Keratinocyte (primary cell): ENCODE results near the gene INSRR. TPM values are rescaled to one million over a fixed set of nuclear protein-coding genes. Genes with fewer than 3 reads are reported as not detected.

ENCODE experiments used
- DNase-seq: peaks from one replicate; pipeline ENCODE4 v3.0.0-alpha.2; 2011; ENCODE audit warnings: low read depth, missing footprints, low spot score
- FAIRE-seq: peaks from 2 replicates; lab custom pipeline; 2011; peaks lifted over from hg19 to GRCh38; lab: Jason Lieb, UNC
- H2AFZ ChIP-seq: 2 replicates; pipeline ENCODE4 v1.6.0; 2012; ENCODE audit warnings: low read length, control low read depth, inconsistent platforms; ENCODE audit not compliant: control insufficient read depth
- H3K27ac ChIP-seq: 2 replicates; pipeline ENCODE4 v1.5.1; 2011; ENCODE audit warnings: low read length; ENCODE audit not compliant: control insufficient read depth, insufficient read depth
- H3K27me3 ChIP-seq: 3 replicates; pipeline ENCODE4 v1.6.0; 2011; ENCODE audit warnings: low read length; ENCODE audit not compliant: control insufficient read depth, insufficient read depth; ENCODE audit errors: extremely low read depth
- H3K36me3 ChIP-seq, 2 experiments: 2 replicates in 1 of 2; 3 replicates in 1 of 2; pipeline ENCODE4 v1.5.1; 2011; ENCODE audit warnings: low read length in 2 of 2, mild to moderate bottlenecking in 1 of 2; ENCODE audit not compliant: control insufficient read depth in 2 of 2, insufficient read depth in 2 of 2; ENCODE audit errors: extremely low read depth in 1 of 2
- H3K4me1 ChIP-seq: 3 replicates; pipeline ENCODE4 v1.5.1; 2011; ENCODE audit warnings: low read length; ENCODE audit not compliant: control insufficient read depth, insufficient read depth; ENCODE audit errors: extremely low read depth
- H3K4me2 ChIP-seq: 3 replicates; pipeline ENCODE4 v1.6.0; 2011; ENCODE audit warnings: low read depth, low read length; ENCODE audit not compliant: control insufficient read depth, insufficient read depth; ENCODE audit errors: extremely low read depth
- H3K4me3 ChIP-seq, 3 experiments: fragments of 200-600 bp in 1 of 3; sonication (generic) in 1 of 3; 2 replicates in 2 of 3; 3 replicates in 1 of 3; pipeline ENCODE4 v1.5.1; 2011 to 2016; ENCODE audit warnings: low read length in 3 of 3, mild to moderate bottlenecking in 3 of 3, control low read depth in 2 of 3, inconsistent platforms in 1 of 3, low read depth in 1 of 3, mixed read lengths in 1 of 3, mixed run types in 1 of 3, moderate library complexity in 1 of 3; ENCODE audit not compliant: control insufficient read depth in 2 of 3, insufficient read depth in 2 of 3; ENCODE audit errors: extremely low read depth in 1 of 3
- H3K79me2 ChIP-seq: 2 replicates; pipeline ENCODE4 v1.6.0; 2012; ENCODE audit warnings: low read length; ENCODE audit not compliant: control insufficient read depth, insufficient read depth
- H3K9ac ChIP-seq: 3 replicates; pipeline ENCODE4 v1.6.0; 2011; ENCODE audit warnings: low read length; ENCODE audit not compliant: control insufficient read depth, insufficient read depth; ENCODE audit errors: extremely low read depth
- H3K9me1 ChIP-seq: 3 replicates; pipeline ENCODE4 v1.6.0; 2011; ENCODE audit warnings: low read length; ENCODE audit not compliant: control insufficient read depth, insufficient read depth; ENCODE audit errors: extremely low read depth
- H3K9me3 ChIP-seq: 2 replicates; pipeline ENCODE4 v1.5.1; 2012; ENCODE audit warnings: low read depth, low read length; ENCODE audit not compliant: control insufficient read depth
- H4K20me1 ChIP-seq: 3 replicates; pipeline ENCODE4 v1.6.0; 2011; ENCODE audit warnings: low read length; ENCODE audit not compliant: control insufficient read depth, insufficient read depth; ENCODE audit errors: extremely low read depth
- EZH2 ChIP-seq: IDR thresholded peaks from one replicate; pipeline ENCODE4 v1.6.1; 2012; ENCODE audit warnings: inconsistent platforms, mild to moderate bottlenecking, low read length, moderate library complexity
- dilution Hi-C: fragments of 300-500 bp; cut with MboI; formaldehyde crosslinking; loops from one replicate; pipeline ENCODE4 v1.7.0; 2020; ENCODE audit warnings: low sequenced_read_pairs; ENCODE audit not compliant: extremely low pct_ligation_motif_present
- polyA plus RNA-seq, 5 experiments: library from polyadenylated mRNA; depleted of rRNA in 3 of 5; stranded (reverse) in 3 of 5; stranded (forward) in 1 of 5; unstranded in 1 of 5; fragments of >200 nt; gene quantifications; 1 replicate in 1 of 5; 2 replicates in 3 of 5; 3 replicates in 1 of 5; pipeline versions ENCODE4 v1.2.1 to v1.2.3, GENCODE V29; 2011 to 2012; ENCODE audit warnings: missing spikeins in 2 of 5, low read depth in 1 of 5, low replicate concordance in 1 of 5
- TF ChIP-seq, protein P1 (sequence below), 3 experiments: IDR thresholded peaks in 1 of 3; conservative IDR thresholded peaks in 1 of 3; optimal IDR thresholded peaks in 1 of 3; 2 replicates in 2 of 3; 3 replicates in 1 of 3; pipeline versions ENCODE3 to v1.5.1; 2011; ENCODE audit warnings: low read length in 3 of 3, mild to moderate bottlenecking in 3 of 3, moderate library complexity in 2 of 3, control low read depth in 1 of 3, inconsistent platforms in 1 of 3; ENCODE audit not compliant: insufficient read depth in 2 of 3; ENCODE audit errors: extremely low read depth in 1 of 3

INSRR gene
- polyA plus RNA-seq, 1 donor (not counting 4 experiments of a cell fraction or from before 2014, with no cell fraction given): not detected

DNA sequence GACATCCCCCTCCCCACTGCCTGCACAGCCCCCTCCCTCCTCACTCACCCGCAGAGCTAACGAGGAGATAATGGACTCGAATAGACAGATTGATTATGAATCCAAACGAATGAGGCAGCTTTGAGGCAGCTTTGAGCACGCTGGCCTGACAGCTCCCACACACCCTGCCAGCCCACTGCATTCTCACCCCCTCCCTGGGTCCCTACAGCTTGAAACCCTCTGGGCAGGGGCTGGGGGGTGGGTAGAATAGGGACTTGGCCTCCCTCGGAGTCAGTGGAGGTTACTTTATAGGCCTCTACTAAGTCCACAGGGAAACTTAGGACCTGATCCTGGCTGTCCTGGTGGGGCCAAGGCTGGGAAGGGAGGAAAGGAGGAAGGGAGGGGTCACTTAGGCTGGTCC is 3.7 kb upstream of the INSRR start:
- dilution Hi-C loops: no loop called here

DNA sequence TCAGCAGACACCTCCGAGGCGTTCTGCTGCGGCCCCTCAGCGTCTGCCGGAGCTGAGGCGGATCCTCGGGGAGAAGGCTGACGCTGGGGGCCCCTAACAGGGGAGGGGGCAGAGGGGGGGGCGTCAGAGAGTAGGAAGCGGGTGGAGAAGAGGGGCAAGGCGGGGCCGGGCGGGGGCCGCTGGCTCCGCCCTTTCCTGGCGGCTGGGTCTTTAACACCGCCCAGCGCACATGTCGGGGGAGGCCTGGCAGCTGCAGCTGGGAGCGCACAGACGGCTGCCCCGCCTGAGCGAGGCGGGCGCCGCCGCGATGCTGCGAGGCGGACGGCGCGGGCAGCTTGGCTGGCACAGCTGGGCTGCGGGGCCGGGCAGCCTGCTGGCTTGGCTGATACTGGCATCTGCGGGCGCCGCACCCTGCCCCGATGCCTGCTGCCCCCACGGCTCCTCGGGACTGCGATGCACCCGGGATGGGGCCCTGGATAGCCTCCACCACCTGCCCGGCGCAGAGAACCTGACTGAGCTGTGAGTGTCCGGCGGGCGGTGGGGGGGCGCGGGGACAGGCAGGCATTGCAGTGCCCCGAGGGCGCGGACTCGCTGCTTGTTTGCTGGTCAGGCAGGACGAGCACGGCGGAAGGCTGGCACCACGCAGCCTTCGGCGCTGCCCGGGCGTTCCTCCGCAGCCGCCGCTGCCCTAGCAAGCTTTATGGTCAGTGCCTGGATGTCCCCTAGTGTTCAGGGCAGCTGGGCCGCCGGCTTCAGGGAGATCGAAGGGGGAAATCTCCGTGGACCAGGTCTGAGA is 1.9 kb upstream of the INSRR start, which contains the start of gene NTRK1:
Gene NTRK1, plus strand, starts transcription at position 238 of the 796 bp plus-strand sequence. Its CDS starts 70 bp downstream, at position 308.
- Histone ChIP-seq H3K9ac (peak within 1 kb of the TSS; percentile 6), H3K9me1 (no peaks in the 10 kb centered on the region), H3K79me2 (no peaks in the 10 kb centered on the region), H3K4me2 (peak within 1 kb of the TSS; percentile 65), H2AFZ (peak within 1 kb of the TSS; percentile 8), H4K20me1 (peaks cover 4% of the 10 kb centered on the region), H3K9me3 (no peaks in the 10 kb centered on the region), H3K4me1 (peaks cover 12% of the 10 kb centered on the region), H3K27me3 (peaks cover 77% of the 10 kb centered on the region), H3K27ac (no peak within 1 kb of the TSS), H3K36me3 (no peaks in the 10 kb centered on the region), H3K4me3 (peak within 1 kb of the TSS; percentile 4 to 35 (median 24))
- TF ChIP-seq, protein P1, sequence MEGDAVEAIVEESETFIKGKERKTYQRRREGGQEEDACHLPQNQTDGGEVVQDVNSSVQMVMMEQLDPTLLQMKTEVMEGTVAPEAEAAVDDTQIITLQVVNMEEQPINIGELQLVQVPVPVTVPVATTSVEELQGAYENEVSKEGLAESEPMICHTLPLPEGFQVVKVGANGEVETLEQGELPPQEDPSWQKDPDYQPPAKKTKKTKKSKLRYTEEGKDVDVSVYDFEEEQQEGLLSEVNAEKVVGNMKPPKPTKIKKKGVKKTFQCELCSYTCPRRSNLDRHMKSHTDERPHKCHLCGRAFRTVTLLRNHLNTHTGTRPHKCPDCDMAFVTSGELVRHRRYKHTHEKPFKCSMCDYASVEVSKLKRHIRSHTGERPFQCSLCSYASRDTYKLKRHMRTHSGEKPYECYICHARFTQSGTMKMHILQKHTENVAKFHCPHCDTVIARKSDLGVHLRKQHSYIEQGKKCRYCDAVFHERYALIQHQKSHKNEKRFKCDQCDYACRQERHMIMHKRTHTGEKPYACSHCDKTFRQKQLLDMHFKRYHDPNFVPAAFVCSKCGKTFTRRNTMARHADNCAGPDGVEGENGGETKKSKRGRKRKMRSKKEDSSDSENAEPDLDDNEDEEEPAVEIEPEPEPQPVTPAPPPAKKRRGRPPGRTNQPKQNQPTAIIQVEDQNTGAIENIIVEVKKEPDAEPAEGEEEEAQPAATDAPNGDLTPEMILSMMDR (optimal IDR thresholded peaks at IDR 0.05 in 1 of 3, IDR thresholded peaks at IDR 0.05 in 1 of 3, conservative IDR thresholded peaks at IDR 0.05 in 1 of 3; ENCODE audit: extremely low read depth in 1 of 3, insufficient read depth in 2 of 3, low read length in 3 of 3): no peak
- TF ChIP-seq EZH2: peak; percentile 72
- DNase-seq (no peak), FAIRE-seq (no peak)
- dilution Hi-C loops: no loop called here

More for the DNA sequence above, 3.7 kb upstream of the INSRR start:
- peaks cover 4% of the 10 kb centered on the region for H4K20me1 ChIP-seq
- peaks cover 12% of the 10 kb centered on the region for H3K4me1 ChIP-seq
- H3K9me3 ChIP-seq: no peaks in the 10 kb centered on the region
- no peaks in the 10 kb centered on the region for H3K9me1 ChIP-seq
- no peaks in the 10 kb centered on the region for H3K36me3 ChIP-seq
- no peak overlapping the region for H3K4me3 ChIP-seq
- no peak for DNase-seq
- no peaks in the 10 kb centered on the region for H3K79me2 ChIP-seq
- no peak overlapping the region for H3K4me2 ChIP-seq
- no peak overlapping the region for H3K9ac ChIP-seq
- TF ChIP-seq EZH2: no peak
- TF ChIP-seq, protein P1 (optimal IDR thresholded peaks at IDR 0.05 in 1 of 3, IDR thresholded peaks at IDR 0.05 in 1 of 3, conservative IDR thresholded peaks at IDR 0.05 in 1 of 3; ENCODE audit: extremely low read depth in 1 of 3, insufficient read depth in 2 of 3, low read length in 3 of 3): no peak
- no peak overlapping the region for H2AFZ ChIP-seq
- peaks cover 64% of the 10 kb centered on the region for H3K27me3 ChIP-seq
- no peak for FAIRE-seq
- H3K27ac ChIP-seq: no peak overlapping the region
